ENCODE data around the gene DPEP2NB.

Gene DPEP2NB

DNA sequence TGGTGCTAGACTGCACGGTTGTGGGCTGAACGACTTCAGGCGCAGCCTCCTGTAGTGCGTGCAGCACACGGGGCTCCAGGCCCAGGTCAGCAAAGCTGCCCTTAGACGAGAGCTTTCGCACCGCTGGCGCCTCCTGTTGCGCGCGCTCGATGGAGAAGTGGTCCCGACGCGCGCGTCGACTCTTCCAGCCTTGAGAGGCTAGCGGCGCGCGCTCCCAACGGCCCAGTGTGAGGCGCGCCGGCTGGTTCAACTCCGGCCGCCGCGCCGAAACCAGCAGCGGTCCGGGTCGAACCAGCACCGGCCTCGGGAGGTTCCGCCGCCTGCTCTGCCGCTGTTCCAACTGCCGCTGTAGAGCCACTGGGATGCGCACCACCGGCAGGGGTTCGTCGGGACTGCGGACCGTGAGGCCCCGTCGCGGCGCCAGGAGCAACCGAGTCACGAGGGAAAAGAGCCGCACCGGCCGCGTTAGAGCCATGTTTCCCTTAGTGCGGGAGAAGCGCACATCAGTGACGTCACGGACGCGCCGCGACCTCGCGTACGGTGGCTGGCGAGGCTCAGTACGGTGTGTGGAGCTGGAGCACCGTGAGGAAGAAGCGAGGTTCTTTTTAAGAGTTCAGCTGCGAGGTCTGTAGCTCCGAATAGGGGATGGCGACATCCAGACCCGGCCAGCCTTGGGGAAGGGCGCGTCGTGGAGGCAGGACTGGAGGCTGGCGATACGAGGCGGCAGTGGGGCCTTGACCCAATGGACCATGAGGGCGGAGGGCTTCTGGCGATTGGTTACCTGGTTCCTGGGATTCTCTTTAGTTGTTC lies 7.2 kb upstream of the DPEP2NB start, which contains the start of the genes DDX28 and DUS2:
Gene DDX28 (minus strand): TSS at position 505 of the 810 bp plus-strand sequence. CDS start 30 bp downstream, at position 475.
Gene DUS2 (plus strand): TSS at position 557 of the 810 bp plus-strand sequence. CDS start 14,740 bp downstream, outside the sequence.
- peaks cover 47% of the 10 kb centered on the region for H3K36me3 ChIP-seq (ENCODE audit: control insufficient read depth, low read length)
- H3F3A ChIP-seq (ENCODE audit: control insufficient read depth, insufficient read depth) = 0 out of 2 replicates have a peak, but pooled peaks cover 3% of the 10 kb centered on the region
- H3K79me2 ChIP-seq (ENCODE audit: control insufficient read depth, low read length) = peaks cover 55% of the 10 kb centered on the region
- H4K20me1 ChIP-seq (ENCODE audit: control insufficient read depth, insufficient read depth, low read depth, low read length) = peaks cover 5% of the 10 kb centered on the region; the same call in 1 of the 2 replicates
- peak within 1 kb of the TSS; percentile 98 for H3K4me2 ChIP-seq (ENCODE audit: low read length)
- no peak for TF ChIP-seq EZH2phosphoT487 (IDR thresholded peaks at IDR 0.05; ENCODE audit: borderline replicate concordance, low read length)
- no peak for TF ChIP-seq CTCF (IDR thresholded peaks at IDR 0.05; ENCODE audit: low read depth, low read length, poor library complexity, severe bottlenecking)
- peak within 1 kb of the TSS; percentile 95 for H3K4me3 ChIP-seq (ENCODE audit: low read length)
- no peaks in the 10 kb centered on the region for H3K27me3 ChIP-seq (ENCODE audit: control insufficient read depth, low read length)
- H3K27ac ChIP-seq (ENCODE audit: low read depth, low read length) = peak within 1 kb of the TSS; percentile 36
- peaks cover 23% of the 10 kb centered on the region for H3K4me1 ChIP-seq (ENCODE audit: control insufficient read depth, low read length)
- no peaks in the 10 kb centered on the region for H3K9me3 ChIP-seq (ENCODE audit: control insufficient read depth, insufficient read depth, low read length)
- no peaks in the 10 kb centered on the region for H3K9me2 ChIP-seq (replicated peaks; ENCODE audit: control insufficient read depth, low read length)

GRCh38 chr16:68022278-68022727 lies 6.6 kb upstream of the DPEP2NB start:
- Histone ChIP-seq H4K20me1 (ENCODE audit: control insufficient read depth, insufficient read depth, low read depth, low read length) (peaks cover 5% of the 10 kb centered on the region; the same call in 1 of the 2 replicates), H3K36me3 (ENCODE audit: control insufficient read depth, low read length) (peaks cover 46% of the 10 kb centered on the region), H3K4me3 (ENCODE audit: low read length) (peak overlapping the region; percentile 95), H3K4me2 (ENCODE audit: low read length) (peak overlapping the region; percentile 98), H3F3A (ENCODE audit: control insufficient read depth, insufficient read depth) (0 out of 2 replicates have a peak, but pooled peaks cover 3% of the 10 kb centered on the region), H3K4me1 (ENCODE audit: control insufficient read depth, low read length) (peaks cover 23% of the 10 kb centered on the region), H3K9me3 (ENCODE audit: control insufficient read depth, insufficient read depth, low read length) (no peaks in the 10 kb centered on the region), H3K9me2 (replicated peaks; ENCODE audit: control insufficient read depth, low read length) (no peaks in the 10 kb centered on the region), H3K27ac (ENCODE audit: low read depth, low read length) (peak overlapping the region; percentile 36; the same call in 1 of the 2 replicates), H3K79me2 (ENCODE audit: control insufficient read depth, low read length) (peaks cover 55% of the 10 kb centered on the region), H3K27me3 (ENCODE audit: control insufficient read depth, low read length) (no peaks in the 10 kb centered on the region)
- TF ChIP-seq EZH2phosphoT487 (IDR thresholded peaks at IDR 0.05; ENCODE audit: borderline replicate concordance, low read length) = no peak
- TF ChIP-seq CTCF (IDR thresholded peaks at IDR 0.05; ENCODE audit: low read depth, low read length, poor library complexity, severe bottlenecking) = no peak

GRCh38 chr16:68021490-68021889 lies 5.8 kb upstream of the DPEP2NB start:
- H3K4me2 ChIP-seq (ENCODE audit: low read length) = peak overlapping the region; percentile 98
- no peaks in the 10 kb centered on the region for H3K9me2 ChIP-seq (replicated peaks; ENCODE audit: control insufficient read depth, low read length)
- peaks cover 23% of the 10 kb centered on the region for H3K4me1 ChIP-seq (ENCODE audit: control insufficient read depth, low read length)
- H3F3A ChIP-seq (ENCODE audit: control insufficient read depth, insufficient read depth) = 0 out of 2 replicates have a peak, but pooled peaks cover 3% of the 10 kb centered on the region
- H3K27me3 ChIP-seq (ENCODE audit: control insufficient read depth, low read length) = no peaks in the 10 kb centered on the region
- peaks cover 5% of the 10 kb centered on the region; the same call in 1 of the 2 replicates for H4K20me1 ChIP-seq (ENCODE audit: control insufficient read depth, insufficient read depth, low read depth, low read length)
- H3K27ac ChIP-seq (ENCODE audit: low read depth, low read length) = no peak overlapping the region
- TF ChIP-seq EZH2phosphoT487 (IDR thresholded peaks at IDR 0.05; ENCODE audit: borderline replicate concordance, low read length) (no peak), CTCF (IDR thresholded peaks at IDR 0.05; ENCODE audit: low read depth, low read length, poor library complexity, severe bottlenecking) (no peak)
- peak overlapping the region; percentile 95 for H3K4me3 ChIP-seq (ENCODE audit: low read length)
- no peaks in the 10 kb centered on the region for H3K9me3 ChIP-seq (ENCODE audit: control insufficient read depth, insufficient read depth, low read length)
- H3K79me2 ChIP-seq (ENCODE audit: control insufficient read depth, low read length) = peaks cover 55% of the 10 kb centered on the region
- peaks cover 42% of the 10 kb centered on the region for H3K36me3 ChIP-seq (ENCODE audit: control insufficient read depth, low read length)

Data from DOHH2 (cell line).